ENCODE data around the gene ACVR1B. TPM values are rescaled to one million over a fixed set of nuclear protein-coding genes. Genes with fewer than 3 reads are reported as not detected.

The ACVR1B gene
- total and polyA plus RNA-seq, 9 of the 15 experiments (the other 6 are each of a cell fraction or from before 2014, with no cell fraction given) = 0.97 to 15.1 (median 6.8) TPM

GRCh38 chr12:51905471-51906429 lies 45.7 kb upstream of the ACVR1B start (continued):
- peak; percentile 25; the same call in 1 of the 2 replicates for TF ChIP-seq TSHZ1 (CRISPR knock-in tag; IDR thresholded peaks at IDR 0.05)
- TF ChIP-seq KAT8 (IDR thresholded peaks at IDR 0.05; ENCODE audit: low read depth) = no peak
- TF ChIP-seq PML (IDR thresholded peaks at IDR 0.05; ENCODE audit: low read length) = 0 out of 2 replicates have a peak, but pooled peaks have one; percentile 34
- TF ChIP-seq FOSL1 (tag; conservative IDR thresholded peaks at IDR 0.05) = peak; percentile 73
- TF ChIP-seq EP400 (IDR thresholded peaks at IDR 0.05) = peak; percentile 37; the same call in 1 of the 2 replicates
- no peak for TF ChIP-seq CTCF (IDR thresholded peaks at IDR 0.05 in 2 of 3, conservative IDR thresholded peaks at IDR 0.05 in 1 of 3; ENCODE audit: insufficient read depth in 2 of 3, low read depth in 1 of 3, low read length in 3 of 3)
- TF ChIP-seq ZNF407 (IDR thresholded peaks at IDR 0.05; ENCODE audit: low read depth) = no peak
